GM19372 (cell line): ENCODE results near the gene CCDC194.

Experiments used
- ATAC-seq: cut with Tn5 transposase; IDR thresholded peaks from one replicate; pipeline ENCODE4 v1.9.1; 2021; ENCODE audit warnings: mild to moderate bottlenecking, low read depth, moderate library complexity; ENCODE audit not compliant: unreplicated experiment

CCDC194 gene

GRCh38 chr19:17406046-17406886 lies 12.3 kb upstream of the CCDC194 start:
- no peak for ATAC-seq

- ATAC-seq, result peak; percentile 83
These were observed 11.5 kb upstream of the CCDC194 start, which contains the start of gene BST2 for GRCh38 chr19:17405250-17406045. Gene BST2, minus strand, starts transcription at chr19:17405630. Its CDS starts 55 bp downstream, at chr19:17405575.

- no peak for ATAC-seq
These were observed 10.7 kb upstream of the CCDC194 start for GRCh38 chr19:17404621-17405249.

- no peak for ATAC-seq
These were observed 10.0 kb upstream of the CCDC194 start for GRCh38 chr19:17404015-17404414.

- ATAC-seq, result no peak
These were observed 9.2 kb upstream of the CCDC194 start for GRCh38 chr19:17402982-17403855.

- ATAC-seq, result no peak
These were observed 7.6 kb upstream of the CCDC194 start for GRCh38 chr19:17401628-17402027.

GRCh38 chr19:17398902-17399527 lies 5.0 kb upstream of the CCDC194 start:
- ATAC-seq, result no peak

- ATAC-seq, result no peak
These were observed 957 bp upstream of the CCDC194 start for GRCh38 chr19:17394891-17395415.

GRCh38 chr19:17393002-17393401 lies 994 bp downstream of the CCDC194 start:
- no peak for ATAC-seq

GRCh38 chr19:17391371-17392151 lies 2.4 kb downstream of the CCDC194 start:
- ATAC-seq, result no peak

GRCh38 chr19:17390665-17391370 lies 3.2 kb downstream of the CCDC194 start:
- peak; percentile 88 for ATAC-seq

GRCh38 chr19:17389957-17390664 lies 3.9 kb downstream of the CCDC194 start:
- no peak for ATAC-seq

- ATAC-seq, result no peak
These were observed 4.7 kb downstream of the CCDC194 start for GRCh38 chr19:17389288-17389687.

GRCh38 chr19:17385878-17386611 lies 8.0 kb downstream of the CCDC194 start:
- no peak for ATAC-seq

- no peak for ATAC-seq
These were observed 13.4 kb downstream of the CCDC194 start for GRCh38 chr19:17380426-17381138.

- no peak for ATAC-seq
These were observed 14.8 kb downstream of the CCDC194 start for GRCh38 chr19:17379221-17379631.
